HG03469 (cell line): ENCODE results near the gene TAS2R13.

Source experiments
- ATAC-seq: cut with Tn5 transposase; IDR thresholded peaks from one replicate; pipeline ENCODE4 v1.9.1; 2021; ENCODE audit warnings: mild to moderate bottlenecking, moderate library complexity, moderate number of reproducible peaks; ENCODE audit not compliant: unreplicated experiment

The TAS2R13 gene

DNA sequence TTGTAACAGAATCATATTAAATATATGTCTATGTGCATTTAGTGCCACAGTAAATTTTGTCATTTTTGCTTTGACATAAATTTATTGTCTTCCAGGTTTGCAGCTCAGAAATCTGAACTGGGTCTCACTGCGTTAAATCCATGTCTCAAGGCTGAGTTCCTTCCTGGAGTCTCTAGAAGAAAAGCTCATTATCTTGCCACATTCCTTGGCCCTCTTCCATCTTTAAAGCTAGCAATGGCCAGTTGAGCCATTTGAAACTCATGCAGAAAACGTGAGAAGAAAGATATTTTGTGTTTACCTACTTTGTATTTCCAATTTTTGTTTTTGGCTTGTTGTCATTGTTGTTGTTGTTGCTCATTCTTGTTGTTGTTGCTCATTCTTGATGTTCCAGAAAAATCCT is 36.0 kb downstream of the TAS2R13 start:
- no peak for ATAC-seq

DNA sequence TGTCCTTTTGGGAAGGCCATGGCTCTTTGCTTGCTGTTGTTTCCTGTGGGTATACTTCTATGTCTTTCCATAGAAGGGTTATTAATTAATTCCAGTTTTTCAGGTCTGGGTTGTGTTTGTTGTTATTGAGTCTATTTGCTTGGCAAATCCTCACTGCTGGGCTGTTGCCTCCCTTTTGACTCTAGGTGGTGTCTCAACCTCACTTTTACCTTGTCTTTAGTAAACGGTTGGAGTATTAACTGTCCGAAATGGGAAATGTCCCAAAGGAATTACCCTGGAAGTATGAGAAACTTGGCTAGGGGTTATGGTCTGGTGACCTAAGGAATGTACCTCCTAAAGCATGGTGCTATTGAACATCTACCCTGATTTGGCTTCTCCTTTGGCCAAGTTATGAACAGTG is 42.0 kb downstream of the TAS2R13 start:
- no peak for ATAC-seq

DNA sequence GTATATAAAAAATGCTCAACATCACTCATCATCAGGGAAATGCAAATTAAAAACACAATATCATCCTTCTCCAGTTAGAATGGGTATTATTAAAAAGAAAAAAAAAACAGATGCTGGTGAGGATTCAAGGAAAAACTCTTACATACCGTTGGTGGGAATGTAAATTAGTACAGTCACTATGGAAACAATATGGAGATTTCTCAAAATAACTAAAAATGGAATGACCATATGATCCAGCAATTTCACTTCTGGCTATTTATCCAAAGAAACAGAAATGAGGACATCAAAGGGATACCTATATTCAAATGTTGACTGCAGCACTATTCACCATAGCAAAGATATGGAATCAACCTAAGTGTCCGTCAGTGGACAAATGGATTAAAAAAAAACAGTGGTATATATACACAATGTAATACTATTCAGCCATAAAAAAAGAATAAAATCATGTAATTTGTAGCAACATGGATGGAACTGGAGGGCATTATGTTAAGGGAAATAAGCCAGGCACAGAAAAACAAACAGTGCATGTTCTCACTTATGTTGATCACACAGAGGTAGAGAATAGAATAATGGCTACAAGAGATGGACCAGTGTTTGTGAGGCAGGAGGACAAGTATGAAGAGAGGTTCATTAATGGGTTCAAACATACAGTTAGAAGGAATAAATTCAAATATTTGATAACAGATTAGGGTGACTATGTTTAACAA is 45.7 kb downstream of the TAS2R13 start:
- ATAC-seq = no peak

DNA sequence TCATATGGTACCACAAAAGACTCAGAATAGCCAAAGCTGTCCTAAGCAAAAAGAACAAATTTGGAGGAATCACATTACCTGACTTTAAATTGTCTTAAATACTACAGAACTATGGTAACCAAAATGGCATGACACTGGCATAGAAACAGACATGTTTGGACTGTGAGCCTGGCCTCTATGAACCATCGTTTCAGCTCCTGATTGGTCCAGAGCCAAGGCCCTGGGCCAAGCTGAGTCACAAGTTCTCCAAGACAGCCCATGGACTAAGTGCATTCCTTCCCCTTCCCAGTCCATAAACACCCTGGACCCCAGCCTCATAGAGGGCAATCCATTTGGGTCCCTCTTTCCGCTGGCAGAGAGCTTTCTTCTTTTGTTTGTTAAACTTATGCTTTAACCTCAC is 48.0 kb downstream of the TAS2R13 start:
- no peak for ATAC-seq
